GM06990 (cell line): ENCODE data around the gene MKX.

Source experiments
- DNase-seq: peaks from one replicate; pipeline ENCODE4 v3.0.0-alpha.2; 2011; ENCODE audit not compliant: insufficient read length; ENCODE audit errors: extremely low read depth
- H3K27me3 ChIP-seq: replicated peaks from 2 replicates; pipeline ENCODE4 v1.6.0; 2011; ENCODE audit warnings: low read length; ENCODE audit not compliant: control insufficient read depth, insufficient read depth
- H3K36me3 ChIP-seq: 2 replicates; pipeline ENCODE4 v1.5.1; 2011; ENCODE audit warnings: low read length; ENCODE audit not compliant: control insufficient read depth, insufficient read depth
- H3K4me3 ChIP-seq: replicated peaks from 2 replicates; pipeline ENCODE4 v1.5.1; 2011; ENCODE audit warnings: low read depth, mild to moderate bottlenecking, control low read depth, low read length
- TF ChIP-seq, protein P1 (sequence below): IDR thresholded peaks from 2 replicates; pipeline ENCODE4 v1.5.1; 2011; ENCODE audit warnings: low read length, control low read depth, mild to moderate bottlenecking, inconsistent platforms; ENCODE audit not compliant: insufficient read depth, poor library complexity, severe bottlenecking

Gene MKX, protein sequence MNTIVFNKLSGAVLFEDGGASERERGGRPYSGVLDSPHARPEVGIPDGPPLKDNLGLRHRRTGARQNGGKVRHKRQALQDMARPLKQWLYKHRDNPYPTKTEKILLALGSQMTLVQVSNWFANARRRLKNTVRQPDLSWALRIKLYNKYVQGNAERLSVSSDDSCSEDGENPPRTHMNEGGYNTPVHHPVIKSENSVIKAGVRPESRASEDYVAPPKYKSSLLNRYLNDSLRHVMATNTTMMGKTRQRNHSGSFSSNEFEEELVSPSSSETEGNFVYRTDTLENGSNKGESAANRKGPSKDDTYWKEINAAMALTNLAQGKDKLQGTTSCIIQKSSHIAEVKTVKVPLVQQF

DNA sequence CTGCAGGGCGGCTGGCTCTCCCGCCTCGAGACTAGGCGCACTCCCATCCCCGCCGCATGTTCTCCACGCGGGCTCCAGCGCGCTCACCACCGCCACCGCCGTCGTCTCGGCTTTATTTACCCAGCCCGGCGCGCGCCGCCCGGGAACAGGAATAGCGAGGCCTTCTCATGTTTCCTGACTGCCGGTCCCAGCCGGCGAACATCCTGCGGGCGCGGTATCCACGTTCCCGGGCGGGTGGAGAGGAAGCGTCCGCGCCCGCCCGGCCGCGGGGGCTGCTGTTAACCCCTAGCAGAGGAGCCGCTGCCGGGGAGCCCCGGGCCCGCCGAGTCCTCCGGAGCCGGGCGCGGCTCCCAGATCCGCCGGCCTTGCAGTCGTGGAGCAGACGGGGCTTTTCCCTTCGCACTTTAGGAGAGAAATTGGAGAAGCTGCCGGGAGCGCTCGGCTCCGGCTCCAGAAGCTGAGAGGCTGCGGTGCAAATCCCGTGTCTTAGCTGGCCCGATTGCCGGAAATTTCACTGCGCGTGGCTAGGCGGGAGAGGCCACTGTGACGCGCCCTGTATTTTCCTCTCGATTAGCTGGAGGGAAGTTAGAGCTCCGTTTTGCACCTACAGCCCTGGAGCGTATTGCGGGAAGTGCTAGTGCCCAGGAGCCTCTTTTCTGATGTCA, at the start of gene MKX:
Gene MKX (minus strand): TSS at position 88 of the 665 bp plus-strand sequence. CDS start 2,404 bp downstream, outside the sequence.
- no peak within 1 kb of the TSS for H3K4me3 ChIP-seq
- TF ChIP-seq, protein P1, sequence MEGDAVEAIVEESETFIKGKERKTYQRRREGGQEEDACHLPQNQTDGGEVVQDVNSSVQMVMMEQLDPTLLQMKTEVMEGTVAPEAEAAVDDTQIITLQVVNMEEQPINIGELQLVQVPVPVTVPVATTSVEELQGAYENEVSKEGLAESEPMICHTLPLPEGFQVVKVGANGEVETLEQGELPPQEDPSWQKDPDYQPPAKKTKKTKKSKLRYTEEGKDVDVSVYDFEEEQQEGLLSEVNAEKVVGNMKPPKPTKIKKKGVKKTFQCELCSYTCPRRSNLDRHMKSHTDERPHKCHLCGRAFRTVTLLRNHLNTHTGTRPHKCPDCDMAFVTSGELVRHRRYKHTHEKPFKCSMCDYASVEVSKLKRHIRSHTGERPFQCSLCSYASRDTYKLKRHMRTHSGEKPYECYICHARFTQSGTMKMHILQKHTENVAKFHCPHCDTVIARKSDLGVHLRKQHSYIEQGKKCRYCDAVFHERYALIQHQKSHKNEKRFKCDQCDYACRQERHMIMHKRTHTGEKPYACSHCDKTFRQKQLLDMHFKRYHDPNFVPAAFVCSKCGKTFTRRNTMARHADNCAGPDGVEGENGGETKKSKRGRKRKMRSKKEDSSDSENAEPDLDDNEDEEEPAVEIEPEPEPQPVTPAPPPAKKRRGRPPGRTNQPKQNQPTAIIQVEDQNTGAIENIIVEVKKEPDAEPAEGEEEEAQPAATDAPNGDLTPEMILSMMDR, result no peak
- H3K36me3 ChIP-seq, result no peaks in the 10 kb centered on the region
- H3K27me3 ChIP-seq, result no peaks in the 10 kb centered on the region; the same call in none of the 2 replicates
- DNase-seq, result peak; percentile 3

DNA sequence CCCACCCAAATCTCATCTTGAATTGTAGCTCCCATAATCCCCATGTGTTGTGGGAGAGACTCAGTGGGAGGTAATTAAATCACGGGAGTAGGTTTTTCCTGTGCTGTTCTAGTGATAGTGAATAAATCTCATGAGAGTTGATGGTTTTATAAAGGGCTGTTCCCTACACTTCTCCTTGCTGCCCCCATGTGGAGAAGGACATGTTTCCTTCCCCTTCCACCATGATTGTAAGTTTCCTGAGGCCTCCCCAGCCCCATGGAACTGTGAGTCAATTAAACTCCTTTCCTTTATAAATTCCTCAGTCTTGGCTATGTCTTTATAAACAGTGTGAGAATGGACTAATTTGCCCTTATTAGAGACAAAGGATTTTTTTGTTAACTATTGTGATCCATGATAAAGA, 48.5 kb upstream of the MKX start:
- no peaks in the 10 kb centered on the region for H3K27me3 ChIP-seq
- TF ChIP-seq, protein P1, result peak; percentile 21
- no peaks in the 10 kb centered on the region for H3K36me3 ChIP-seq
- no peak overlapping the region for H3K4me3 ChIP-seq
- no peak for DNase-seq

DNA sequence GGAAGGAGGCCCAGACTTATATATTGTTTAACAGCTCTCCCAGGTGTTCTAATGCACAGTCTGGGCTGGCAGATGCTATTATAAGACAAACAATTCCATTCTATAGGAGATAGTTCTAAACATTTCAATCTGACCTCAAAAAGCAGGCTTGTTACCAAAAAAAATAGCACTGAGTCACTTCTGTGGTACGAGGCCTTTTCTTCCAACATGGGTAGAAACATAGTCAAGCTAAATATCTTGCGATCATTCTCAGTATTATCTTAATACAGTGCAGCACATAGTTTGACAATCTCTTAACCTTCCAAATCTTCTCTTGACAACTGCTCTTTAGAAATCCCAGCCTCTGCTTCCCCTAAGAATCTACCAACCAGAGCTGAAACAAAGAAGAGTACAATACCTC, 46.6 kb upstream of the MKX start:
- Histone ChIP-seq H3K36me3 (no peaks in the 10 kb centered on the region), H3K27me3 (no peaks in the 10 kb centered on the region), H3K4me3 (no peak overlapping the region)
- TF ChIP-seq, protein P1, result no peak
- no peak for DNase-seq

DNA sequence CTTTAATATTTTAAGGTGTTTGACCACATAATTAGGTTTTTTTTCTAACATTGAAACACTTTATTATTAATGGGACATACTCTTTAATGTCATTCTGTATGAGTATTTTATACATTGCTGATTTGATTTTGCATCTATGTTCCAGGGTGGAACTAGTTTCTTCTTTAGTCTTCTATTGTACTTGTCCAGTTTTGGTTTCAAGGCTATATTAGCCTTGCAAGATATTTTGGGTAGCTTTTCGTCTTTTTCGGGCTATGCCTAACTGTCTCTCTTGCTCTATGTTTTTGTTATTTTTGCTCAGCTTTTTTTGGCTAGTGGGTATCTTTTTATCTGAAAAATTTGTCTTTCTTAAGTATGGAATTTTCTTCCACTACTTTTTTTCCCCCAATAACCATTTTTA, 38.7 kb upstream of the MKX start:
- H3K36me3 ChIP-seq, result no peaks in the 10 kb centered on the region
- TF ChIP-seq, protein P1, result no peak
- no peak for DNase-seq
- no peaks in the 10 kb centered on the region for H3K27me3 ChIP-seq
- H3K4me3 ChIP-seq, result no peak overlapping the region

DNA sequence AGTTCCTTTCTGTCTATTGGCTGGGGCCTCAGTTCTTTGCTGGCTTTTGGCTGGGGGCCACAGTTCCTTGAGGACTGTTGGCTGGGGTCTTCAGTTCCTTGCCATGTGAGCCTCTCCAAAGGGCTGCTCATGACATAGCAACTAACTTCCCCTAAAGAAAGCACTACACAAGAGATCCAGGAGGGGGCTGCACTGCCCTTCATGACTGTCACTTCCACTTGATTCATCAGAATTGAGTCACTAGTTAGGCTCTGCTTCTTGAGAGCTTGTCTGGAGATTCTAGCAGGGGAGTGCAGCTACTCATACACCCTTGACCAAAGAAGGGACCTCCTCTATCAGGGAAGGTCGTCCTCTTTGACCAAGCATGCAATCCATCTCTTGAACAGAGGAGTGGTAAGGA, 38.0 kb upstream of the MKX start:
- H3K36me3 ChIP-seq, result no peaks in the 10 kb centered on the region
- no peak overlapping the region for H3K4me3 ChIP-seq
- DNase-seq, result no peak
- TF ChIP-seq, protein P1, result peak; percentile 11
- H3K27me3 ChIP-seq, result no peaks in the 10 kb centered on the region
